Uterus (tissue), 2 donors: ENCODE data around the gene ECI1.

Source experiments
- CTCF ChIP-seq, 4 experiments: fragments of 200-600 bp in 2 of 4; fragments of 450-650 bp in 2 of 4; sonication (generic) in 2 of 4; IDR thresholded peaks; one replicate each; pipeline ENCODE4 v1.5.1; 2016 to 2019; ENCODE audit warnings: antibody characterized with exemption in 4 of 4, mild to moderate bottlenecking in 2 of 4, moderate library complexity in 1 of 4
- POLR2A ChIP-seq, 2 donors: fragments of 450-650 bp; IDR thresholded peaks; one replicate each; pipeline ENCODE4 v1.6.1; 2016; ENCODE audit warnings: antibody characterized with exemption in 2 of 2, mild to moderate bottlenecking in 1 of 2, moderate library complexity in 1 of 2

- TF ChIP-seq POLR2A (IDR thresholded peaks at IDR 0.05) (no peak), CTCF (IDR thresholded peaks at IDR 0.05) (no peak)
Observed at GRCh38 chr16:2278272-2278608, 26.9 kb upstream of the ECI1 start.
